H9 (cell line): ENCODE measurements around the gene PMS1. TPM values are rescaled to one million over a fixed set of nuclear protein-coding genes. Genes with fewer than 3 reads are reported as not detected.

ENCODE experiments used
- DNase-seq: peaks from one replicate; pipeline ENCODE4 v3.0.0-alpha.2; 2017
- H2AFZ ChIP-seq: one replicate; pipeline ENCODE4 v1.6.1; 2013; ENCODE audit warnings: mild to moderate bottlenecking, low read length, control low read depth, moderate library complexity
- H2AK5ac ChIP-seq: 2 replicates; pipeline ENCODE4 v1.6.1; 2013; ENCODE audit warnings: low read length, control low read depth, mixed read lengths; ENCODE audit not compliant: insufficient read length
- H2BK120ac ChIP-seq: one replicate; pipeline ENCODE4 v1.6.1; 2013; ENCODE audit warnings: low read depth, mild to moderate bottlenecking, low read length, control low read depth, inconsistent platforms; ENCODE audit not compliant: poor library complexity, severe bottlenecking
- H2BK12ac ChIP-seq: 2 replicates; pipeline ENCODE4 v1.6.1; 2013; ENCODE audit warnings: low read length, control low read depth, mixed read lengths, low read depth; ENCODE audit not compliant: insufficient read length
- H2BK15ac ChIP-seq: 2 replicates; pipeline ENCODE4 v1.6.1; 2013; ENCODE audit warnings: low read depth, low read length, control low read depth
- H2BK20ac ChIP-seq: one replicate; pipeline ENCODE4 v1.6.1; 2013; ENCODE audit warnings: low read depth, mild to moderate bottlenecking, low read length, control low read depth, inconsistent platforms; ENCODE audit not compliant: poor library complexity, severe bottlenecking
- H2BK5ac ChIP-seq: 2 replicates; pipeline ENCODE4 v1.6.1; 2013; ENCODE audit warnings: low read length, control low read depth, mixed read lengths; ENCODE audit not compliant: insufficient read length
- H3K14ac ChIP-seq: 2 replicates; pipeline ENCODE4 v1.6.1; 2013; ENCODE audit warnings: low read length, control low read depth; ENCODE audit not compliant: insufficient read depth
- H3K18ac ChIP-seq: 2 replicates; pipeline ENCODE4 v1.6.1; 2013; ENCODE audit warnings: low read depth, mild to moderate bottlenecking, mixed read lengths, low read length, control low read depth; ENCODE audit not compliant: insufficient read length
- H3K23ac ChIP-seq: 2 replicates; pipeline ENCODE4 v1.6.1; 2013; ENCODE audit warnings: low read length, control low read depth, mixed read lengths, low read depth; ENCODE audit not compliant: insufficient read length
- H3K23me2 ChIP-seq: 2 replicates; pipeline ENCODE4 v1.6.1; 2013; ENCODE audit warnings: low read depth, mild to moderate bottlenecking, mixed read lengths, low read length, control low read depth; ENCODE audit not compliant: insufficient read length, poor library complexity, severe bottlenecking
- H3K27ac ChIP-seq: 2 replicates; pipeline ENCODE4 v1.5.1; 2013; ENCODE audit warnings: low read length, control low read depth, mixed read lengths, low read depth; ENCODE audit not compliant: insufficient read length
- H3K27me3 ChIP-seq: 2 replicates; pipeline ENCODE4 v1.6.1; 2013; ENCODE audit warnings: low read length, control low read depth, inconsistent platforms; ENCODE audit not compliant: insufficient read depth
- H3K4ac ChIP-seq: 2 replicates; pipeline ENCODE4 v1.6.1; 2013; ENCODE audit warnings: low read depth, mild to moderate bottlenecking, control low read depth, inconsistent platforms, low read length, moderate library complexity
- H3K4me1 ChIP-seq: 2 replicates; pipeline ENCODE4 v1.6.1; 2013; ENCODE audit warnings: low read length, control low read depth, inconsistent platforms; ENCODE audit not compliant: insufficient read depth
- H3K4me2 ChIP-seq: 2 replicates; pipeline ENCODE4 v1.6.1; 2013; ENCODE audit warnings: low read length, control low read depth, mixed read lengths; ENCODE audit not compliant: insufficient read length, insufficient read depth
- H3K56ac ChIP-seq: 2 replicates; pipeline ENCODE4 v1.6.1; 2013; ENCODE audit warnings: low read depth, mild to moderate bottlenecking, mixed read lengths, low read length, control low read depth; ENCODE audit not compliant: insufficient read length
- H3K79me1 ChIP-seq: 2 replicates; pipeline ENCODE4 v1.6.1; 2013; ENCODE audit warnings: low read depth, mild to moderate bottlenecking, moderate library complexity, low read length, control low read depth, inconsistent platforms; ENCODE audit not compliant: insufficient read depth, poor library complexity, severe bottlenecking
- H3K79me2 ChIP-seq: 2 replicates; pipeline ENCODE4 v1.6.1; 2013; ENCODE audit warnings: low read length, control low read depth, inconsistent platforms; ENCODE audit not compliant: insufficient read depth
- H3K9ac ChIP-seq: 2 replicates; pipeline ENCODE4 v1.6.1; 2013; ENCODE audit warnings: low read length, control low read depth, mixed read lengths; ENCODE audit not compliant: insufficient read length; ENCODE audit errors: extremely low read depth
- H3K9me3 ChIP-seq: one replicate; pipeline ENCODE4 v1.6.1; 2013; ENCODE audit warnings: low read depth, low read length, inconsistent platforms; ENCODE audit not compliant: control insufficient read depth
- H3T11ph ChIP-seq: one replicate; pipeline ENCODE4 v1.6.1; 2013; ENCODE audit warnings: mild to moderate bottlenecking, low read length, control low read depth, inconsistent platforms
- H4K20me1 ChIP-seq: one replicate; pipeline ENCODE4 v1.6.1; 2013; ENCODE audit not compliant: control insufficient read depth, insufficient read length, insufficient read depth
- H4K5ac ChIP-seq: 2 replicates; pipeline ENCODE4 v1.6.1; 2013; ENCODE audit warnings: low read depth, mild to moderate bottlenecking, mixed read lengths, low read length, control low read depth; ENCODE audit not compliant: insufficient read length
- H4K8ac ChIP-seq: replicated peaks from 2 replicates; pipeline ENCODE4 v1.6.1; 2013; ENCODE audit warnings: low read length, control low read depth, mixed read lengths, low read depth; ENCODE audit not compliant: insufficient read length
- H4K91ac ChIP-seq: 2 replicates; pipeline ENCODE4 v1.6.1; 2013; ENCODE audit warnings: low read depth, mild to moderate bottlenecking, moderate library complexity, mixed read lengths, low read length, control low read depth; ENCODE audit not compliant: insufficient read length
- H3K27ac Mint-ChIP-seq, 3 experiments: 2 replicates in 2 of 3; 3 replicates in 1 of 3; pipeline ENCODE4 v1.8.0; 2020 to 2021; ENCODE audit warnings: mixed read lengths in 3 of 3, mild to moderate bottlenecking in 1 of 3, moderate library complexity in 1 of 3
- H3K27me3 Mint-ChIP-seq: 2 replicates; pipeline ENCODE4 v1.8.0; 2021; ENCODE audit warnings: low read depth, mild to moderate bottlenecking, moderate library complexity, mixed read lengths
- H3K36me3 Mint-ChIP-seq, 3 experiments: 2 replicates in 2 of 3; 3 replicates in 1 of 3; pipeline ENCODE4 v1.8.0; 2020 to 2021; ENCODE audit warnings: low read depth in 3 of 3, mixed read lengths in 3 of 3; ENCODE audit not compliant: insufficient read depth in 1 of 3
- H3K4me1 Mint-ChIP-seq, 2 experiments: 2 replicates each; pipeline ENCODE4 v1.8.0; 2020; ENCODE audit warnings: mixed read lengths in 2 of 2
- H3K4me3 Mint-ChIP-seq, 2 experiments: 2 replicates in 1 of 2; 3 replicates in 1 of 2; pipeline ENCODE4 v1.8.0; 2020 to 2021; ENCODE audit warnings: mild to moderate bottlenecking in 2 of 2, mixed read lengths in 2 of 2, moderate library complexity in 1 of 2
- H3K9me3 Mint-ChIP-seq, 2 experiments: 2 replicates in 1 of 2; 3 replicates in 1 of 2; pipeline ENCODE4 v1.8.0; 2020; ENCODE audit warnings: mild to moderate bottlenecking in 2 of 2, mixed read lengths in 2 of 2, moderate library complexity in 1 of 2
- WGBS: extraction: QIAGEN DNeasy Blood & Tissue Kit; methylation state at CpG from one replicate; pipeline ENCODE4 v1.1.7; 2013; ENCODE audit warnings: missing lambda C conversion rate, low lambda C conversion rate, mixed read lengths; ENCODE audit not compliant: insufficient read length; ENCODE audit errors: extremely low coverage; 5-methylcytosine and 5-hydroxymethylcytosine counted together
- total RNA-seq: library from RNA; stranded (reverse); gene quantifications from 2 replicates; pipeline ENCODE4 v1.2.1, GENCODE V29; 2021
- TF ChIP-seq, protein P1 (sequence below): fragments of 200-600 bp; sonication (generic); conservative IDR thresholded peaks from 3 replicates; pipeline ENCODE4 v1.8.0; 2021; ENCODE audit warnings: antibody characterized with exemption, mild to moderate bottlenecking

Gene PMS1
- total RNA-seq, 1 experiment from 2014 or later, result 47.2 TPM

DNA sequence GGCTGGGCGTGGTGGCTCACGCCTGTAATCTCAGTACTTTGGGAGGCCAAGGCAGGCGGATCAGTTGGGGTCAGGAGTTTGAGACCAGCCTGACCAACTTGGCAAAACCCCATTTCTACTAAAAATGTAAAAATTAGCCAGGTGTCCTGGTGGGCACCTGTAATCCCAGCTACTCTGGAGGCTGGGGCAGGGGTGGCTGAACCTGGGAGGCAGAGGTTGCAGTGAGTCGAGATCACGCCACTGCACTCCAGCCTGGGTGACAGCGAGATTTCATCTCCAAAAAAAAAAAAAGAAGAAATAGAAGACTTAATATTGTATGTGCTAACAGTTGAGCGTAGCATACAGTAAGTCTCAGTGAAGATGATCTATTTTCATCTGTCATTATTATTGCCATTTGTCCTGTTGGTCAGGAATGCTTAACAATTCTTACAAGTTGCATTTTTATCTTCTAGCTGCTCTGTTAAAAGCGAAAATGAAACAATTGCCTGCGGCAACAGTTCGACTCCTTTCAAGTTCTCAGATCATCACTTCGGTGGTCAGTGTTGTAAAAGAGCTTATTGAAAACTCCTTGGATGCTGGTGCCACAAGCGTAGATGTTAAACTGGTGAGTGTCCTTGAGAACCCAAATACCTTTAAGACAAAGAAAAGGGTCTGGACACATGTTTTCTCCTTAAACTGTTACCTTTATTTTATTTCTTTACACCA is 7.2 kb downstream of the PMS1 start:
- H2AFZ ChIP-seq, result no peak overlapping the region
- no peaks in the 10 kb centered on the region for H3K27me3 ChIP-seq
- H3K18ac ChIP-seq, result no peak overlapping the region
- no peak overlapping the region for H3K23ac ChIP-seq
- H2BK5ac ChIP-seq, result no peak overlapping the region
- no peaks in the 10 kb centered on the region for H3K9me3 ChIP-seq
- H4K91ac ChIP-seq, result no peak overlapping the region
- H3K4me1 ChIP-seq, result no peaks in the 10 kb centered on the region
- H3K14ac ChIP-seq, result no peak overlapping the region
- no peak overlapping the region for H2BK12ac ChIP-seq
- H2BK15ac ChIP-seq, result no peak overlapping the region
- H3T11ph ChIP-seq, result no peak overlapping the region
- TF ChIP-seq, protein P1, sequence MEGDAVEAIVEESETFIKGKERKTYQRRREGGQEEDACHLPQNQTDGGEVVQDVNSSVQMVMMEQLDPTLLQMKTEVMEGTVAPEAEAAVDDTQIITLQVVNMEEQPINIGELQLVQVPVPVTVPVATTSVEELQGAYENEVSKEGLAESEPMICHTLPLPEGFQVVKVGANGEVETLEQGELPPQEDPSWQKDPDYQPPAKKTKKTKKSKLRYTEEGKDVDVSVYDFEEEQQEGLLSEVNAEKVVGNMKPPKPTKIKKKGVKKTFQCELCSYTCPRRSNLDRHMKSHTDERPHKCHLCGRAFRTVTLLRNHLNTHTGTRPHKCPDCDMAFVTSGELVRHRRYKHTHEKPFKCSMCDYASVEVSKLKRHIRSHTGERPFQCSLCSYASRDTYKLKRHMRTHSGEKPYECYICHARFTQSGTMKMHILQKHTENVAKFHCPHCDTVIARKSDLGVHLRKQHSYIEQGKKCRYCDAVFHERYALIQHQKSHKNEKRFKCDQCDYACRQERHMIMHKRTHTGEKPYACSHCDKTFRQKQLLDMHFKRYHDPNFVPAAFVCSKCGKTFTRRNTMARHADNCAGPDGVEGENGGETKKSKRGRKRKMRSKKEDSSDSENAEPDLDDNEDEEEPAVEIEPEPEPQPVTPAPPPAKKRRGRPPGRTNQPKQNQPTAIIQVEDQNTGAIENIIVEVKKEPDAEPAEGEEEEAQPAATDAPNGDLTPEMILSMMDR, result no peak
- H2AK5ac ChIP-seq, result no peak overlapping the region
- H3K4ac ChIP-seq, result no peak overlapping the region
- H3K9me3 Mint-ChIP-seq, result no peaks in the 10 kb centered on the region
- H3K36me3 Mint-ChIP-seq, result peaks cover 17 to 50% (median 44%) of the 10 kb centered on the region in 3 experiments; a peak in 6 of 7 replicates
- no peaks in the 10 kb centered on the region for H3K79me1 ChIP-seq
- H3K56ac ChIP-seq, result no peak overlapping the region
- H2BK120ac ChIP-seq, result no peak overlapping the region
- no peak for DNase-seq
- peaks cover 9% of the 10 kb centered on the region; the same call in 1 of the 2 replicates for H3K79me2 ChIP-seq
- H3K4me2 ChIP-seq, result no peak overlapping the region
- no peak overlapping the region for H3K27ac ChIP-seq
- no peak overlapping the region for H2BK20ac ChIP-seq
- H3K4me1 Mint-ChIP-seq, result peaks cover 0 to 2% of the 10 kb centered on the region in 2 experiments; a peak in 2 of 4 replicates
- no peaks in the 10 kb centered on the region for H4K20me1 ChIP-seq
- no peaks in the 10 kb centered on the region for H3K27me3 Mint-ChIP-seq
- no peak overlapping the region for H3K4me3 Mint-ChIP-seq
- H3K9ac ChIP-seq, result no peak overlapping the region
- no peaks in the 10 kb centered on the region for H3K23me2 ChIP-seq
- H3K27ac Mint-ChIP-seq, result no peak overlapping the region; a peak in 1 of 7 replicates
- H4K8ac ChIP-seq, result no peak overlapping the region
- no peak overlapping the region for H4K5ac ChIP-seq
- WGBS, result no CpG with 5 or more reads among the region's 12 CpGs
